OCI-LY7 (cell line): Measurements from ENCODE around the gene MUC6. TPM values are rescaled to one million over a fixed set of nuclear protein-coding genes. Genes with fewer than 3 reads are reported as not detected.

Experiments
- BruUV-seq: library from RNA; stranded (reverse); fragments of 400-500 nt; replicated peaks from 2 replicates; lab custom pipeline; 2021; lab: Mats Ljungman, UMichigan
- CTCF ChIA-PET: fragments of 300-600 bp; sonication (Branson Sonifier 250); formaldehyde crosslinking; loops from one replicate; lab custom pipeline; 2022; ENCODE audit warnings: antibody characterized with exemption; ENCODE audit not compliant: unreplicated experiment; lab: Charles Lee
- POLR2A ChIA-PET: fragments of 300-600 bp; sonication (Branson Sonifier 250); formaldehyde crosslinking; loops from one replicate; lab custom pipeline; 2022; ENCODE audit warnings: antibody characterized with exemption; lab: Charles Lee
- DNase-seq: peaks from one replicate; pipeline ENCODE4 v3.0.0-alpha.2; 2015; ENCODE audit warnings: low spot score
- H2AFZ ChIP-seq: fragments of 200-600 bp; sonication (generic), shearing (Covaris generic); 2 replicates; pipeline ENCODE4 v1.6.1; 2014; ENCODE audit warnings: mild to moderate bottlenecking, antibody characterized with exemption, low read length, moderate library complexity
- H3K27ac ChIP-seq: fragments of 200-600 bp; sonication (generic); 2 replicates; pipeline ENCODE4 v1.5.1; 2014; ENCODE audit warnings: mixed run types, low read depth, mild to moderate bottlenecking, moderate library complexity, low read length, inconsistent platforms; ENCODE audit not compliant: poor library complexity, severe bottlenecking
- H3K36me3 ChIP-seq: fragments of 200-600 bp; sonication (generic); 2 replicates; pipeline ENCODE4 v1.6.1; 2014; ENCODE audit warnings: mild to moderate bottlenecking, antibody characterized with exemption, low read length, moderate library complexity, mixed read lengths; ENCODE audit not compliant: insufficient read depth
- H3K4me1 ChIP-seq: fragments of 200-600 bp; sonication (generic); 2 replicates; pipeline ENCODE4 v1.5.1; 2014; ENCODE audit warnings: mild to moderate bottlenecking, low read length; ENCODE audit not compliant: insufficient read depth, poor library complexity, severe bottlenecking
- H3K4me2 ChIP-seq: fragments of 200-600 bp; sonication (generic); 2 replicates; pipeline ENCODE4 v1.6.1; 2014; ENCODE audit warnings: mild to moderate bottlenecking, low read length
- H3K4me3 ChIP-seq: fragments of 200-600 bp; sonication (generic); 2 replicates; pipeline ENCODE4 v1.5.1; 2014; ENCODE audit warnings: mild to moderate bottlenecking, low read depth, low read length; ENCODE audit not compliant: poor library complexity, severe bottlenecking
- H3K79me2 ChIP-seq: fragments of 200-600 bp; sonication (generic); 2 replicates; pipeline ENCODE4 v1.6.1; 2016; ENCODE audit warnings: low read depth, mild to moderate bottlenecking, low read length, moderate library complexity, mixed read lengths; ENCODE audit not compliant: insufficient read depth
- H3K9me2 ChIP-seq: fragments of 200-600 bp; sonication (generic); 2 replicates; pipeline ENCODE4 v1.6.1; 2016; ENCODE audit warnings: mild to moderate bottlenecking, low read length, mixed read lengths; ENCODE audit not compliant: insufficient read depth
- H3K9me3 ChIP-seq: fragments of 200-600 bp; sonication (generic); 2 replicates; pipeline ENCODE4 v1.6.1; 2014; ENCODE audit warnings: mild to moderate bottlenecking, mixed run types, low read length, mixed read lengths
- H4K20me1 ChIP-seq: fragments of 200-600 bp; sonication (generic); 2 replicates; pipeline ENCODE4 v1.6.1; 2014; ENCODE audit warnings: mild to moderate bottlenecking, antibody characterized with exemption, low read length, moderate library complexity, mixed read lengths; ENCODE audit not compliant: insufficient read depth
- EZH2phosphoT487 ChIP-seq: fragments of 200-600 bp; sonication (generic); IDR thresholded peaks from 2 replicates; pipeline ENCODE4 v1.6.1; 2018; ENCODE audit warnings: low read depth, borderline replicate concordance, mild to moderate bottlenecking, mixed run types, antibody characterized with exemption, low read length, moderate library complexity, mixed read lengths
- intact Hi-C: fragments of 100-400 bp; cut with micrococcal nuclease; formaldehyde crosslinking; loops from one replicate; pipeline ENCODE4 v1.10.0; 2022; ENCODE audit not compliant: unreplicated experiment
- total RNA-seq, 2 experiments: library from RNA; depleted of rRNA in 1 of 2; stranded (reverse); fragments of >200 nt in 1 of 2; shearing (Covaris generic) in 1 of 2; gene quantifications; 2 replicates each; pipeline ENCODE4 v1.2.3, GENCODE V29; 2014 to 2022
- TF ChIP-seq, protein P1 (sequence below): fragments of 200-600 bp; sonication (generic); conservative IDR thresholded peaks from 2 replicates; pipeline ENCODE4 v1.5.1; 2014; ENCODE audit warnings: mild to moderate bottlenecking, antibody characterized with exemption, low read length, moderate library complexity, mixed read lengths

MUC6 gene
- total RNA-seq, 2 experiments from 2014 or later = not detected

GRCh38 chr11:1010551-1011319 is 25.8 kb downstream of the MUC6 start:
- no peaks in the 10 kb centered on the region for H3K9me2 ChIP-seq
- no peaks in the 10 kb centered on the region for H3K9me3 ChIP-seq
- BruUV-seq = no TSS peak
- H3K36me3 ChIP-seq = peaks cover 11% of the 10 kb centered on the region; the same call in 1 of the 2 replicates
- no peak overlapping the region for H3K4me3 ChIP-seq
- no peak overlapping the region for H3K27ac ChIP-seq
- ChIA-PET POLR2A (no interaction called here), CTCF (no interaction called here)
- intact Hi-C loops = no loop called here
- H3K4me1 ChIP-seq = no peaks in the 10 kb centered on the region
- no peaks in the 10 kb centered on the region for H3K79me2 ChIP-seq
- no peak overlapping the region for H3K4me2 ChIP-seq
- DNase-seq = no peak
- no peak overlapping the region for H2AFZ ChIP-seq
- TF ChIP-seq, protein P1, sequence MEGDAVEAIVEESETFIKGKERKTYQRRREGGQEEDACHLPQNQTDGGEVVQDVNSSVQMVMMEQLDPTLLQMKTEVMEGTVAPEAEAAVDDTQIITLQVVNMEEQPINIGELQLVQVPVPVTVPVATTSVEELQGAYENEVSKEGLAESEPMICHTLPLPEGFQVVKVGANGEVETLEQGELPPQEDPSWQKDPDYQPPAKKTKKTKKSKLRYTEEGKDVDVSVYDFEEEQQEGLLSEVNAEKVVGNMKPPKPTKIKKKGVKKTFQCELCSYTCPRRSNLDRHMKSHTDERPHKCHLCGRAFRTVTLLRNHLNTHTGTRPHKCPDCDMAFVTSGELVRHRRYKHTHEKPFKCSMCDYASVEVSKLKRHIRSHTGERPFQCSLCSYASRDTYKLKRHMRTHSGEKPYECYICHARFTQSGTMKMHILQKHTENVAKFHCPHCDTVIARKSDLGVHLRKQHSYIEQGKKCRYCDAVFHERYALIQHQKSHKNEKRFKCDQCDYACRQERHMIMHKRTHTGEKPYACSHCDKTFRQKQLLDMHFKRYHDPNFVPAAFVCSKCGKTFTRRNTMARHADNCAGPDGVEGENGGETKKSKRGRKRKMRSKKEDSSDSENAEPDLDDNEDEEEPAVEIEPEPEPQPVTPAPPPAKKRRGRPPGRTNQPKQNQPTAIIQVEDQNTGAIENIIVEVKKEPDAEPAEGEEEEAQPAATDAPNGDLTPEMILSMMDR = no peak
- no peak for TF ChIP-seq EZH2phosphoT487
- no peaks in the 10 kb centered on the region for H4K20me1 ChIP-seq

DNA sequence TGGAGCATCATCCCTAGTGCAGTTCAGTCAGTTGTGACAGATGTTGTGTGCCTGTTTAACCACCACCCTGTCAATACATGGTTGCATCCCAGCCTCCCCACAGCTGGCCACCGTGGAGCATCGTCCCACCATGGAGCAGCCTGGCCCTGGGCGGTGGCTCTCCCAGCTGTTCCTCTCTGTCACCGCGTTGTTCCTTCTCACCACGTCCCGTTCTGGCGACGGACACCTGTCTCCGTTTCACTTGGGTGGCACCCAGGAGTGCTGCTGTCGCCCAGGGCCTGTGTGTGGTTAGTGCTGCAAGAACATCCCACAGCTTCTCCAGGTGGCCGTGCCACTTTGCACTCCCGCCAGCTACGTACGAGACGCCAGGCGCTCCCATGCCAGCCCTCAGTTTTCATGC is 26.5 kb downstream of the MUC6 start:
- Histone ChIP-seq H3K9me2 (no peaks in the 10 kb centered on the region), H3K27ac (no peak overlapping the region), H3K79me2 (no peaks in the 10 kb centered on the region), H3K9me3 (no peaks in the 10 kb centered on the region), H3K4me1 (no peaks in the 10 kb centered on the region), H2AFZ (no peak overlapping the region), H3K4me2 (no peak overlapping the region), H3K4me3 (no peak overlapping the region), H3K36me3 (peaks cover 13% of the 10 kb centered on the region; the same call in 1 of the 2 replicates), H4K20me1 (no peaks in the 10 kb centered on the region)
- peak; percentile 26 for DNase-seq
- intact Hi-C loops = no loop called here
- POLR2A ChIA-PET = interaction anchor here (0.7 kb wide), 1 partner anchor 759 kb away, joined by 3 read pairs; no protein-coding TSS in a partner anchor
- no TSS peak for BruUV-seq
- TF ChIP-seq, protein P1 = no peak
- no peak for TF ChIP-seq EZH2phosphoT487
- CTCF ChIA-PET = no interaction called here

- Histone ChIP-seq H2AFZ (no peak overlapping the region), H3K4me2 (no peak overlapping the region)
- POLR2A ChIA-PET = interaction anchor here (0.7 kb wide), 1 partner anchor 759 kb away, joined by 3 read pairs; no protein-coding TSS in a partner anchor
Measured at GRCh38 chr11:1009371-1009770, 27.1 kb downstream of the MUC6 start.

More at GRCh38 chr11:1009371-1009770, 27.1 kb downstream of the MUC6 start:
- no peaks in the 10 kb centered on the region for H4K20me1 ChIP-seq
- BruUV-seq = no TSS peak
- no peaks in the 10 kb centered on the region for H3K4me1 ChIP-seq
- TF ChIP-seq EZH2phosphoT487 = no peak
- TF ChIP-seq, protein P1 = no peak
- no peaks in the 10 kb centered on the region for H3K9me3 ChIP-seq
- peaks cover 19% of the 10 kb centered on the region; the same call in 1 of the 2 replicates for H3K36me3 ChIP-seq
- H3K27ac ChIP-seq = no peak overlapping the region
- H3K9me2 ChIP-seq = no peaks in the 10 kb centered on the region
- intact Hi-C loops = no loop called here
- no peak overlapping the region for H3K4me3 ChIP-seq
- CTCF ChIA-PET = no interaction called here
- no peak for DNase-seq
- H3K79me2 ChIP-seq = no peaks in the 10 kb centered on the region
